T-helper 17 cell (primary cell): ENCODE results near the gene SALL4. TPM values are rescaled to one million over a fixed set of nuclear protein-coding genes. Genes with fewer than 3 reads are reported as not detected.
"Not testable (repeated sequence)": the region's sequence is repeated elsewhere in the genome, so short reads cannot be mapped to it uniquely, and the experiment has no call there.

Experiments
- ATAC-seq: fragments of 150-1000 bp; cut with Tn5 transposase; 2 replicates; pipeline ENCODE4 v1.10.0; 2021; ENCODE audit warnings: mild to moderate bottlenecking, moderate library complexity
- DNase-seq, 3 donors: peaks; one replicate each; pipeline versions ENCODE4 v3.0.0 to v3.0.0-alpha.2; 2020 to 2021
- H3K9me3 ChIP-seq: one replicate; pipeline ENCODE4 v1.7.0; 2013; ENCODE audit warnings: low read length, mild to moderate bottlenecking; ENCODE audit not compliant: control insufficient read depth, poor library complexity, severe bottlenecking
- H3K27ac Mint-ChIP-seq: one replicate; pipeline ENCODE4 v1.8.0; 2022; ENCODE audit warnings: mild to moderate bottlenecking, moderate library complexity, mixed read lengths
- H3K27me3 Mint-ChIP-seq: one replicate; pipeline ENCODE4 v1.8.0; 2022; ENCODE audit warnings: mixed read lengths
- H3K36me3 Mint-ChIP-seq: one replicate; pipeline ENCODE4 v1.8.0; 2022; ENCODE audit warnings: low read depth, mixed read lengths
- H3K4me1 Mint-ChIP-seq: one replicate; pipeline ENCODE4 v1.8.0; 2022; ENCODE audit warnings: mild to moderate bottlenecking, mixed read lengths
- H3K4me3 Mint-ChIP-seq: one replicate; pipeline ENCODE4 v1.8.0; 2022; ENCODE audit warnings: mild to moderate bottlenecking, moderate library complexity, mixed read lengths
- total RNA-seq, 4 donors: library from RNA in 2 of 4; stranded (reverse) in 2 of 4; gene quantifications; one replicate each; pipeline ENCODE4 v1.2.3 and lab custom pipeline; 2022 to 2026

Gene SALL4
- total RNA-seq, result under 1 TPM; 0.16 to 0.32 TPM
- 0 to 0.15 reads per million in 2 donors for total RNA-seq (lab: John Stamatoyannopoulos, UW)

DNA sequence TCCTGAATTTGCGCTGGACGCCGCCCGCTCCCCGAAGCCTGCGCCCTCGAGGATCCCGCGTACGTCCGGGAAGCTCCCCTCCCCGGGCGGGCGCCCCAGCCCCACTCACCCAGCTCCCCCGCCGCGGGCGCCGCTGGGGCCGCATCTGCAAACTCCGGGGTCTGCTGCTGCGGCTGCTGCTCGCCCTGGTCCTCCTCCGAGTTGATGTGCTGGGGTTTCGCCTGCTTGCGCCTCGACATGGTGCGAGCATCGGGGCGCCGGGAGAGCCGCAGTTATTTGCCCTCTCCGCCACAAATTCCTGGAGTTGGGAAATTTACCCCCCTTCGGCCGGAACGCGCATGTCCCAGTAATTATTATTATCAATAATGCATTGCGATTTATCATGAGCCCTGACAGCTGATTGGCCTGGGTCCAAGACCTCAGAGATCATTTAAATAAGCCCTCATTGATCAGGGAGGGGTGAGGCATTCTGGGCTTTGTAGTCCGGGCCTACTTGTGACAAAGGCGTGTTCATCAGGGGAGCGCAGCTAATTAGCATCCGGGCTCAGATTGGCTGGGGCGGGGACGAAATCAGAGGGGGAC, at the start of gene SALL4:
TSS of gene SALL4 (minus strand) at position 352 of the 582 bp plus-strand sequence. CDS start at position 239, 113 bp downstream.
- DNase-seq (no peak), ATAC-seq (no peak)
- Mint-ChIP-seq H3K4me1 (peaks cover 3% of the 10 kb centered on the region), H3K27ac (no peak within 1 kb of the TSS), H3K4me3 (no peak within 1 kb of the TSS), H3K27me3 (peaks cover 74% of the 10 kb centered on the region), H3K36me3 (peaks cover 5% of the 10 kb centered on the region)
- no peaks in the 10 kb centered on the region for H3K9me3 ChIP-seq

DNA sequence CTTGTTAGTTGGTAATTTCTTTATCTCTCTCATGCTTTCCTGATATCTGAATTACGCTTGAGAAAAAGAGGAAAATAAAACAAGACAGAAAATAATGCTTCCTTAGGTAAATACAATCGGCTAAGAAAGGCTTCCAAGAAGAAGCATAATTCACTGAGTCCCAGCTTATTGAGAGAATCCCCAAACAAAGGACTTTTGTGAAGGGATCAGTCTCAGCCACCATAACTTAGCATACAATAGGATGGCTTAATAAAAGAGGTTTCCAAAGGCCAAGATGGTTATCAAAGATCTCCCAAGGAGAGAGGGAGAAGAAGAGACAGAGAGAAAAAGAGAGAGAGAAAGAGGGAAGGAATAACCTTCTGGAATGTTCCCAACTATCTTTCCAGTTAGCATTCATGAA, 46.0 kb upstream of the SALL4 start:
- H3K36me3 Mint-ChIP-seq, result no peaks in the 10 kb centered on the region
- ATAC-seq, result no peak
- DNase-seq, result no peak
- no peak overlapping the region for H3K4me3 Mint-ChIP-seq
- no peak overlapping the region for H3K27ac Mint-ChIP-seq
- no peaks in the 10 kb centered on the region for H3K27me3 Mint-ChIP-seq
- H3K4me1 Mint-ChIP-seq, result no peaks in the 10 kb centered on the region
- no peaks in the 10 kb centered on the region for H3K9me3 ChIP-seq

DNA sequence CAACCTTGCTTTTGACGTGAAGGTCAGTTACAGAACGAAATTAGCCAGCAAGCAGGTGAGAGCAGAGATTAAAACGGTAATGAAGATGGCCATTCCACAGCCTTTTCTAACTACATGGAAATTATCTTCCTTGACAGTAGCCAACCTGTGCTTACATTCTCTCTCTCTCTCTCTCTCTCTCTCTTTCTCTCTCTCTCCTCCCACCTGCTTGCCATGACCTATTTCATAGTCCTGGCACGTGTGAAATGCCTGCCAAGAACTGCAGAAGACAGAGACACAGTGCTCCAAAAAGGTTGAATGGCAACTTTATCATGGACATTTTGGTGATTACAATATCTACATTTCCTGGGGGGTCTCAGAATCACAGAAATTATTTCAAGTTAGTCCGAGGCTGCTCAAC, 38.5 kb upstream of the SALL4 start:
- no peak for ATAC-seq
- Mint-ChIP-seq H3K4me3 (no peak overlapping the region), H3K36me3 (no peaks in the 10 kb centered on the region), H3K27ac (no peak overlapping the region), H3K27me3 (peaks cover 5% of the 10 kb centered on the region), H3K4me1 (no peaks in the 10 kb centered on the region)
- DNase-seq, result no peak
- no peaks in the 10 kb centered on the region for H3K9me3 ChIP-seq

GRCh38 chr20:51837876-51838420, 35.6 kb upstream of the SALL4 start:
- no peak for ATAC-seq
- no peak overlapping the region for H3K4me3 Mint-ChIP-seq
- H3K36me3 Mint-ChIP-seq, result no peaks in the 10 kb centered on the region

DNA sequence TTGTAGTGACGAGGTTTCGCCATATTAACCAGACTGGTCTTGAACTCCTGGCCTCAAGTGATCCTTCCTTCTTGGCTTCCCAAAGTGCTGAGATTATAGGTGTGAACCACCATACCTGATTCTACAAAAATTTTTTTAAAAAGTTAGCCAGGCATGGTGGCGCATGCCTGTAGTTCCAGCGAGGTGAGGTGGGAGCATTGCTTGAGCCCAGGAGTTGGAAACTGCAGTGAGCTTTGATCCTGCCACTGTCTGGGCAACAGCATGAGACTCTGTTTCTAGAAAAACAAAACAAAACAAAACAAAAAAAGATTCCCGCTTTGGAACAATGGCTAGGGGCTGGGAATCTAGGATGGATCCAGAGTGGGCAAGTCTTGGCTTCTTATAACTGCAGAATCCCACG, 35.1 kb upstream of the SALL4 start:
- ATAC-seq (no peak), DNase-seq (no peak)
- H3K36me3 Mint-ChIP-seq, result no peaks in the 10 kb centered on the region
- peaks cover 10% of the 10 kb centered on the region for H3K27me3 Mint-ChIP-seq
- H3K4me1 Mint-ChIP-seq, result no peaks in the 10 kb centered on the region
- H3K27ac Mint-ChIP-seq, result no peak overlapping the region
- H3K9me3 ChIP-seq, result no peaks in the 10 kb centered on the region
- H3K4me3 Mint-ChIP-seq, result no peak overlapping the region

More at GRCh38 chr20:51837876-51838420, 35.6 kb upstream of the SALL4 start:
- no peak for DNase-seq
- H3K9me3 ChIP-seq, result no peaks in the 10 kb centered on the region
- H3K4me1 Mint-ChIP-seq, result no peaks in the 10 kb centered on the region
- H3K27ac Mint-ChIP-seq, result no peak overlapping the region
- H3K27me3 Mint-ChIP-seq, result peaks cover 10% of the 10 kb centered on the region

DNA sequence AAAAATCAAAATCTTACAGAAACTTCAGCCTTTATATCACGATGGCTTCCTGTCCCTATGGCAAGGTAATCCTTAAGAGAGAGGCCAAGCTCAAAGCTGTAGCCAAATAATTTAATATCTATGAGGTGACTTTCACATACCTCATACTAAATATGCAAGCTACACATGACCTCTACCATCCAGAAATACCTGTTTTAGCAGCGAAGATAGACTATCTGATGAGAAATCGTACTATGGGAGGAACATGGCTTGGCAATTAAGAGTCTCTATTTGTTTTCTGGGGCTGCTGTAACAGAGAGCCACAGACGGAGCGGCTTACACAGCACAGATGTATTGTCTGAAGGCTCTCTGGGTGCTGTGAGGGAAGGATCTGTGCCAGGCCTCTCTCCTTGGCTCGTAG, 31.0 kb upstream of the SALL4 start:
- H3K27ac Mint-ChIP-seq, result no peak overlapping the region
- no peaks in the 10 kb centered on the region for H3K9me3 ChIP-seq
- no peak overlapping the region for H3K4me3 Mint-ChIP-seq
- H3K36me3 Mint-ChIP-seq, result no peaks in the 10 kb centered on the region
- peaks cover 4% of the 10 kb centered on the region for H3K4me1 Mint-ChIP-seq
- DNase-seq (no peak), ATAC-seq (no peak)
- peaks cover 16% of the 10 kb centered on the region for H3K27me3 Mint-ChIP-seq

- H3K27ac Mint-ChIP-seq, result no peak overlapping the region
- ATAC-seq, result no peak
- peaks cover 5% of the 10 kb centered on the region for H3K4me1 Mint-ChIP-seq
- peaks cover 11% of the 10 kb centered on the region for H3K27me3 Mint-ChIP-seq
- H3K36me3 Mint-ChIP-seq, result no peaks in the 10 kb centered on the region
- no peak overlapping the region for H3K4me3 Mint-ChIP-seq
- DNase-seq, result no peak
- no peaks in the 10 kb centered on the region for H3K9me3 ChIP-seq
These were observed 30.0 kb upstream of the SALL4 start for GRCh38 chr20:51832276-51832675.

DNA sequence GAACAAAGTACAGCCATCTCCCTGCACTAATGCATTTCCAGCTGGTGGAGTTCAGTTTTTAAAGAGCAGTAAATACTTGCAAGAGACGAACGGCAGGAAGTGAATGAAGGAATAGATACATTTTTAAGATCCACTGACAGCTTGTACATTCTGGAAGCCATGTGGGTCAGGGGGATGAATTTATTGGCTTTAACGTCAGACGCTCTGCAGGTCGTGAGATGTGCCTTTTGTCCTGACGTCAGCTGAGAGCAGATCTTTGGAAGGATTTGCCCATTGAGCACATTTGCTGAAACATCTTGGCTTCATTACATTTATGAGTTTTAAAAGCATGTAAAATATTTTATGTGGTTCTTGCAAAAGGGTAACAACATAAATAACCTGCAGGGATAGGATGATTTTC, 29.5 kb upstream of the SALL4 start:
- peaks cover 5% of the 10 kb centered on the region for H3K4me1 Mint-ChIP-seq
- H3K27me3 Mint-ChIP-seq, result peaks cover 11% of the 10 kb centered on the region
- H3K36me3 Mint-ChIP-seq, result no peaks in the 10 kb centered on the region
- H3K4me3 Mint-ChIP-seq, result no peak overlapping the region
- no peak for ATAC-seq
- no peaks in the 10 kb centered on the region for H3K9me3 ChIP-seq
- no peak overlapping the region for H3K27ac Mint-ChIP-seq
- DNase-seq, result no peak

GRCh38 chr20:51830538-51830937, 28.2 kb upstream of the SALL4 start:
- no peak for DNase-seq
- no peaks in the 10 kb centered on the region for H3K36me3 Mint-ChIP-seq
- peaks cover 5% of the 10 kb centered on the region for H3K4me1 Mint-ChIP-seq
- H3K27ac Mint-ChIP-seq, result no peak overlapping the region
- ATAC-seq, result no peak
- no peak overlapping the region for H3K4me3 Mint-ChIP-seq
- peaks cover 11% of the 10 kb centered on the region for H3K27me3 Mint-ChIP-seq
- H3K9me3 ChIP-seq, result no peaks in the 10 kb centered on the region

DNA sequence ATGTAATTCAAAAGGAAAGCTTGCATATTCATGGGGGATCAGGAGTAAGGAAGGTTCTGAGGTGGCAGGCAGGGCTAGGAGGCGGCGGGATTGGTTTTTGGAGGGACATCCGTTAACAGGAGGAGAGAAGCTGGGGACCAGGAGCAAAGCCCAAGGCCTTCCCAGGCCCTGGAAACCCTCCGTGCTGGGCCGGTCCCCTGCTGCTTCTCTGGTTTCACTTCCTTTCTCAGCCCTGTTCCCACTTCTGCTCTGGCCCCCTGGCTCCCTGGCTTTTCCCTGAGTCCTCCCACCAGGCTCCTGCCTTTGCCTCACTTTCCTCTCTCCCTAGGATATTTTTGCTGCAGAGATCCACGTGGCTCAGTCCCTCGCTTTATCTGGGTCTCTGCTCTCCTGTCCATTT, 26.4 kb upstream of the SALL4 start:
- no peaks in the 10 kb centered on the region for H3K36me3 Mint-ChIP-seq
- H3K9me3 ChIP-seq, result no peaks in the 10 kb centered on the region
- no peak overlapping the region for H3K4me3 Mint-ChIP-seq
- DNase-seq (no peak), ATAC-seq (no peak)
- H3K4me1 Mint-ChIP-seq, result peaks cover 5% of the 10 kb centered on the region
- H3K27me3 Mint-ChIP-seq, result peaks cover 5% of the 10 kb centered on the region
- H3K27ac Mint-ChIP-seq, result no peak overlapping the region

- Mint-ChIP-seq H3K4me3 (no peak overlapping the region), H3K27me3 (peaks cover 5% of the 10 kb centered on the region), H3K4me1 (peaks cover 5% of the 10 kb centered on the region), H3K27ac (no peak overlapping the region), H3K36me3 (no peaks in the 10 kb centered on the region)
- DNase-seq (no peak), ATAC-seq (no peak)
- no peaks in the 10 kb centered on the region for H3K9me3 ChIP-seq
These were observed 24.1 kb upstream of the SALL4 start for GRCh38 chr20:51826372-51826771.

- Mint-ChIP-seq H3K27ac (no peak overlapping the region), H3K36me3 (no peaks in the 10 kb centered on the region), H3K4me3 (no peak overlapping the region), H3K27me3 (peaks cover 15% of the 10 kb centered on the region), H3K4me1 (no peaks in the 10 kb centered on the region)
- DNase-seq, result no peak
- no peak for ATAC-seq
- no peaks in the 10 kb centered on the region for H3K9me3 ChIP-seq
These were observed 16.2 kb upstream of the SALL4 start for GRCh38 chr20:51818479-51819008.

- not testable (repeated sequence) for ATAC-seq
These were observed 14.5 kb upstream of the SALL4 start for GRCh38 chr20:51816856-51817255.

More at GRCh38 chr20:51816856-51817255, 14.5 kb upstream of the SALL4 start:
- H3K27ac Mint-ChIP-seq, DNase-seq, H3K4me1 Mint-ChIP-seq, H3K36me3 Mint-ChIP-seq, H3K9me3 ChIP-seq, H3K4me3 Mint-ChIP-seq: not testable (repeated sequence)
- H3K27me3 Mint-ChIP-seq, result peaks cover 24% of the 10 kb centered on the region
